Cardiac septum (tissue), 1 donor: Measurements from ENCODE around the gene KLF12. TPM values are rescaled to one million over a fixed set of nuclear protein-coding genes. Genes with fewer than 3 reads are reported as not detected.

Experiments used
- DNase-seq: peaks from one replicate; pipeline ENCODE4 v3.0.0-alpha.2; 2020; ENCODE audit warnings: low spot score
- intact Hi-C: fragments of 100-400 bp; cut with DNase I; formaldehyde crosslinking; loops from one replicate; pipeline ENCODE4 v1.14.0; 2022
- long read RNA-seq: library from polyadenylated mRNA; unstranded; transcript quantifications from one replicate; pipeline ENCODE4 v2.0.0, GENCODE V29; 2021
- total RNA-seq: library from RNA; stranded (reverse); fragmentation: NEBNext Ultra II Directional; extraction: Animal tissue kit (Norgen Biotek cat#: 25700); gene quantifications from one replicate; pipeline ENCODE4 v1.2.1, GENCODE V29; 2021
- donor health status: DM: no; HTN: no; CAD: no.

The KLF12 gene
- total RNA-seq = 17.1 TPM
- long read RNA-seq, partial matches to known transcripts = 2 of 19 reads
- long read RNA-seq, other reads (novel, unspliced or antisense) = 17 of 19 reads

- intact Hi-C loops = loop anchor here (2.0 to 10.0 kb wide), 7 partner anchors 71 to 441 kb away; no protein-coding TSS in a partner anchor
These were observed at the start of gene KLF12 for GRCh38 chr13:74134221-74134776. KLF12 (minus strand) TSS chr13:74134404.

DNA sequence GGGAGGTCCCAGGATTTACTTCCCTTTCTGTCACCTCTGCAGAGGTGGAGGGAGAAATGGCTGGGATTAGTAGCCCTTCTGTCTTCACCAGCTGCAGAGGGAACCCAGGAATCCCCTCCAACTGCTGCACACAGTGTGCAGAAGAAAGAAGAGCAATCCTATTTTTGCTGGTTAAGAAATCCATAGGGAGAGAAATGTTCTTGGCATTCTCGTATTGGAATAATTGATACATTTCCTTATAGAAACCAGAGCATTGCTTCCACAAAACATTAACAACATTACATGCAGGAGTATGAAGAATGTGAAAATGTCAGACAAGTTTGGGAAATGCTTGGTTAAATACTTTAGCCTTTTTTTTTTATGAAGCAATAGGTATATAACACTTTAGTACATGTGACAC is 48.3 kb upstream of the KLF12 start:
- intact Hi-C loops = no loop called here
- no peak for DNase-seq

More at GRCh38 chr13:74134221-74134776, at the start of gene KLF12:
- DNase-seq = peak; percentile 90

- DNase-seq = no peak
- intact Hi-C loops = no loop called here
These were observed 40.6 kb upstream of the KLF12 start for GRCh38 chr13:74174810-74175209.

DNA sequence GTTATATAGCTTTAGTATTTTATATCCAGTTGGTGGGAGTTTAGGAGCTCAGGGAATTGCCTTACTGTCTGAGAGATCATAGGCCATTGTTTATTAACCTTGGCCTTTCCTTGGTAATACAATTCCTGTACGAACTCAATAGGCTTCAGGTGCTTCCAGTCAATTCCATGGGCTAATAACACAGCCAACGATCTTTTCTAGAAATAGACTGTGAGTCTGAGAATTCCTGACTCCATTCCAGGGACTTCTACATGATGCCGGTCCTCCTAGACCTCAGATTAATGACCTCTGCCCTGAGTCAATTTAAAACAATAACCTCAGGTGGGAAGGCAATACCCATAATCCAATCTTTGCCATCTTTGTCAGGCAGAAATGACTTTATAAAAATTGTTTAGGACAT is 39.6 kb upstream of the KLF12 start:
- intact Hi-C loops = no loop called here
- DNase-seq = no peak

GRCh38 chr13:74171641-74172040 is 37.4 kb upstream of the KLF12 start:
- intact Hi-C loops = no loop called here
- no peak for DNase-seq

DNA sequence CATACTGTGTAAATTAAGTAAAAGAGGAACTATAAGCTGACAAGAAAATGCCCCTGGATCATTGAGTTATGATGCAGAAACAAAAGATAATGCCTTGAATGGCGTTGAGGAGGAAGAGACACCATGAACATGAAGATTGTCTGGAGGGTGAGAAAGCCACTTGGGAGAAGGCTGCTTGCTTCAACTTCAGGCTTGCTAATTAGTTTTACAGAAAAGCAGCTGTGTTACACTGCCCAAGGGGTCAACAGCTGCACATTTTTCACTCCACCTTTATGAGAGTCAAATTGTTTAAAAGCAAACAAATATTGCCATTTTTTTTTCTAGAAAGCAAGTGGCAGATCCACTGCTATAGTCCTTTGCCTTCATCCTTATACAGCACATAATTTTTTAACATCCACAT is 35.5 kb upstream of the KLF12 start:
- DNase-seq = no peak

DNA sequence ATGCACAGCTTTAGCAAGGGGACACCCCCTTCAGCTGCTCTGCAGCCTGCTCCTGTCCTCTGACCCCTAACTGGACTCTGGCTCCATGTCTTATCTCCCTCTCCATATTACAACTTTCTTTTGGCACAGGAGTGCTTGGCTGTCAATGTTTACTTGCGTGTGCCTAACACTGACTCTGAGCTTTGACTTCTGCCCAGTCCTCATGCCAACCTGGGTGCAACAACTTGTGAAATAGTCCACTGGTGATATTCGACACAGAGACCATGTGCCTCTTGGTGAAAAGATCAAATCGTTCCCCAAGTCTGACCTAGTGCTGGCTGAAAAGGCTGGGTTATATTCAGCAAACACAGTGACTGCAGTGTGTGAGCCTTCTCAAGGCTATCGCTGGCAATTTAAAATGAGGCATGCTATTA is 34.1 kb upstream of the KLF12 start:
- intact Hi-C loops = no loop called here
- DNase-seq = no peak

More for the DNA sequence above, 35.5 kb upstream of the KLF12 start:
- intact Hi-C loops = no loop called here

GRCh38 chr13:74166261-74167004 is 32.2 kb upstream of the KLF12 start:
- DNase-seq = no peak
- intact Hi-C loops = no loop called here

GRCh38 chr13:74162782-74163181 is 28.6 kb upstream of the KLF12 start:
- no peak for DNase-seq
- intact Hi-C loops = no loop called here

GRCh38 chr13:74162135-74162534 is 27.9 kb upstream of the KLF12 start:
- no peak for DNase-seq
- intact Hi-C loops = no loop called here

GRCh38 chr13:74158571-74159352 is 24.6 kb upstream of the KLF12 start:
- no peak for DNase-seq
- intact Hi-C loops = no loop called here

- intact Hi-C loops = no loop called here
- no peak for DNase-seq
These were observed 23.8 kb upstream of the KLF12 start for GRCh38 chr13:74158028-74158427.

DNA sequence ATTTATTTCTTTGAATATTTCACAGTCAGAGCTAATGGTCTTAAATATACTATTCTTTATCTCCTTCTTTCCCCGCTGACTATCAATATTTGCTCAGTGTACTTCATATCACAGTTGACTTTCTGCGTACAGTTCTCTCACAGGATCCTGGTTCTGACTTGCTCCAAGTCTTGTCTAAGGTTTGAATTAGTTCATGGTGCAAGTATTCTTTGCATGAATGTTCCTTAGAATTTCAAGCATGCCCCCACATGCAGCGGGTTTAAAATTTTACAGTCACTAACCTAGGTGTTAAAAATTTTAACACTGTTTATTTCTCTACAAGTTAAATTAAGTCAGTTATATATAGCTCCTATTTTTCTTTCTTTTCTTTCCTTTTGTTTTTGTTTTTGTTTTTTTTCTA is 20.8 kb upstream of the KLF12 start:
- intact Hi-C loops = no loop called here
- no peak for DNase-seq

DNA sequence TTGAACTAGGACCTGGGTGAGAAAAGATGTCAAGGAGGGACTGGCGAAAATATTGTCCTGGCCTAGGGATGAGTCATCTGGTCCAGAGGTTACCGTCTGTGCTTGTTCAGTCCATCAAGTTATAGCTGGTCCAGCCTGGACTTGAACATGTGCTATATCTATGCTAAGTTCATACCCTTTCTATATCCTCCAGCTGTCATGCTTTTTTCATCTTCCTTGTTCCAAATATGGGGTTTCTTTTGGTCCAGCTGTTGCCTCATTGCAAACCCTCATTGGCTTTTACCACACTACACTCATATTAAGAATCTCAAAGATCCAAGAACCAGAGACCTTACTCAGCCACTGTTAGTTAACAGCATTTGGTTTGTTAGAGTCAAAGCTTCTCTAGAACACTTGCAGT is 19.1 kb upstream of the KLF12 start:
- no peak for DNase-seq
- intact Hi-C loops = no loop called here

DNA sequence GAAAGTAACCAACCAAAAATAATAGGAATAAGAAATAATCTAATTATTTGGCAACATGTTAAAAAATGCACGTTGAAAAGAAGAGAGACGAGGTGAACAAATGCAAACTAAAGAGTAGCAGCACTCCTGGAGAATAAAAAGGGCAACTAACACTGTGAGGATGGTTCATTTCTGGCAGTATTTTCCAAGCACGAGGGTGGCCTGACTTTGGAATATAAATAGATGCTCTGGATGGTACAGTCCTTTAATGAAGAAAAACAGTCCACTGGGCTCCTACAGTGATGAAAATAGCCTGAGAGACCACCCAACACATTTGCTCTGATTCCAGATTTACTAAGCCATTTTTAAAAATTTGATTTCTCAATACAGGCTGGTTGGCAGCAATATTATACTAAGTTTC is 17.7 kb upstream of the KLF12 start:
- DNase-seq = no peak
- intact Hi-C loops = no loop called here

DNA sequence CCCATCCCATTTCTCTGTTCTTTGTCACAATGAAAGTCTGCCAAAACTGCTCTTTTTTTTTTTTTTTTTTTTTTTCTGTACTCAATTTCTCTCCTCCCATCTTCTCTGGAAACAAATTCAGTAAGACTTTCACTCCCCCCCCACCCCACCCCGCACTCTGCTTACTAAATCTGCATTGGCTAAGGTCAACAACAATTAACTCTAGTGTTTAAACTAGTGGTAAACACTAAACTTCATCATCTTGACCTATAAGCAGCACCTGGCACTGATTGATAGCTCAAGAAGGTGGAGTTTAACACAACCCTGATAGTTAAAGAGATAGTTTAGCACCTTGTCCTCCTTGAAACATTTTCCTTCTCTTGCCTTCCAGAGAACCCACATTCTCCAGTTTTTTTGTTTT is 14.1 kb upstream of the KLF12 start:
- intact Hi-C loops = no loop called here

DNA sequence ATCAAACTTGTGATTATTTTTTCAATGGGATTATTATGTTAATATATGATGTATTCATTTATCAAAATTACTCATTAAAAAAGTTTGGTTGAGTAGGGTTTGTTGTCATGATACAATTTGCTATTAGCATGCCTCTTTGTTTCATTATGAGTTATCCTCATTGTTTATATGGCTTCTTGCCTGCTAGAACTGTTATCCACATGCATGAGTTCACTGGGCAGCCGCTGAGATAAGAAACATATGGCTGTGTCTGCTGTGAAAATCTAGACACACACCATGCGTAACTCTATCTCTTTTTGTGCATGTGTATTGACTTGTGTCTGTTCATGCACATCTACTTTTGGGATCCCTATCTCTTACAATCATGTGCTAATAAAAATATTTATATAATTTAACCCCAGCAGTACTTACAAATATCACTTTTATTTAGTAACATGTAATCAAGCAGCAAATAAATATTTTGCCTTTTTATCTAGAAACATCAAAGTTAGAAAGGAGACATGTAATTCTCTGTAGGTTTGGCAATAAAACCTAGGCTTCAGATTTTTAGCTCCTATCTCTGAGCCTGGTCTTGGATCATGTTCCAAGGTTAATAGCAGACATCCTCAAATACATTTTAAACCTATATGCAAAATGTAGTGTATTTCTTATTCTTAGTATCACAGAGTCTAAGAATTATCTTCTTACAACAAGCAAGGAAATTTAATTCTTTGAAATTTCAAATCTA is 11.2 kb upstream of the KLF12 start:
- DNase-seq = no peak
- intact Hi-C loops = no loop called here

More for the DNA sequence above, 14.1 kb upstream of the KLF12 start:
- no peak for DNase-seq

DNA sequence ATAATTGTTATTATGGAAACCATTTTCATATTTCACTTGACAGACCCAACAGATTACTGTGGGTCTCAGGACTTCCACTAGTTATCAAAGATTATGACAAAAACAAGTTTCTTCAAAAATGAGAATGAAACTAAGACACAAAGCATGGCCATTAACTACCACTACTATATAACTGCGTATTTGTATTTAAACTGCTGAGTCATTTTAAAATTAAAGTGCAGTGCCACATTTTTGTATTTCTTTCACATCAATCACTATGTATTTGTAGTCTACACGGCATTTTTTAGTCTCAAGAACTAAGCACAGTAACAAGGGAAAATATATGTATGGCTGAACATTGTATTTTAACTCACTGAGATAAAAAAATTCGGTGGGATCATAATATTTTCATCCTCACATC is 10.1 kb upstream of the KLF12 start:
- DNase-seq = no peak
- intact Hi-C loops = no loop called here

DNA sequence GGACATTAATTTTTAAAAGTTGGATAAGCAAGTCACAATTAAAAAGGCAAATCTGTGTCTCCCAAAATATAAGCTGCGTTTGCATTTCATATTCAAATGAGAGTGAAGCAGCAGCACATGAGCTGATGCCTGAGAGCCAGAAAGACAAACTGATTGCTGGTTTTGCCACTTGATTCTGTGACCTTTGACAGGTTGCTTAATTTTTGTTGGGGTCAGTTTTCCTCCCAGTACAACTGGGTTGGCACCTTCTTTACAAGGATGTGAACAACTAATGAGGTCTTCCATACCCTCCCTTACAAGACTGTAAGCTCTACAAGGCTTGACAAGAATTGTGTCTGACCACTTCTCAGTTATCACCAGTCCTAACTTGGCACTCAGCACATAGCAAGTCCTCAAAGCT is 8.1 kb upstream of the KLF12 start:
- intact Hi-C loops = no loop called here
- no peak for DNase-seq

DNA sequence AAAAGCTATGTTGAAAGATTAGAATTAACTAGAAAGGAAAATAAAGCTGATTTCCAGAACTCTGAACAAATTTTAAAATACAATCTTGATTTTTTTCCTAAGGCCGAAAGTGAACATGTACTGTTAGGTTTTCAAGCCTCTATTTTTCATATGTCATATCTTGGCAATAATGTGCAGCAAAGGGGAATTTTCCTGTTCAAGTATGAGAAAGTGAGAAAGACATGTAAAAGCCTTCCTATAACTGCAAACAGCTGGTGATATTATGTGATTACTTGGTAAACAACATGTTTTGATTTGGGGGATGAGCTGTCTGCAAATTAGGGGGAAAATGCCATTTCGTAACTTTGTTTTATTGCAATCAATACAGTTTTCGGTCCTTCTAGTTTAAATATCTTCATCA is 4.0 kb upstream of the KLF12 start:
- intact Hi-C loops = loop anchor here (5.0 to 10.0 kb wide), 5 partner anchors 56 to 437 kb away; no protein-coding TSS in a partner anchor
- no peak for DNase-seq
